HG03097 (cell line): Measurements from ENCODE around the gene CYBC1.

Source experiments
- ATAC-seq: cut with Tn5 transposase; IDR thresholded peaks from one replicate; pipeline ENCODE4 v1.9.1; 2021; ENCODE audit not compliant: unreplicated experiment, low FRiP score

The CYBC1 gene

GRCh38 chr17:82436601-82437324, 13.8 kb downstream of the CYBC1 start:
- no peak for ATAC-seq

- ATAC-seq: no peak
Measured at GRCh38 chr17:82435601-82436583, 14.7 kb downstream of the CYBC1 start.

- no peak for ATAC-seq
Measured at GRCh38 chr17:82435103-82435502, 15.4 kb downstream of the CYBC1 start.

GRCh38 chr17:82434216-82434565, 16.4 kb downstream of the CYBC1 start:
- no peak for ATAC-seq

- ATAC-seq: no peak
Measured at GRCh38 chr17:82433560-82434215, 16.9 kb downstream of the CYBC1 start.

- no peak for ATAC-seq
Measured at GRCh38 chr17:82432017-82432416, 18.5 kb downstream of the CYBC1 start.

GRCh38 chr17:82429824-82430223, 20.7 kb downstream of the CYBC1 start:
- no peak for ATAC-seq

- ATAC-seq: no peak
Measured at GRCh38 chr17:82428546-82428945, 22.0 kb downstream of the CYBC1 start.

- no peak for ATAC-seq
Measured at GRCh38 chr17:82424863-82425159, 25.7 kb downstream of the CYBC1 start.

GRCh38 chr17:82424001-82424862, 26.3 kb downstream of the CYBC1 start:
- ATAC-seq: no peak

GRCh38 chr17:82419540-82419939, 31.0 kb downstream of the CYBC1 start:
- ATAC-seq: no peak

- peak; percentile 77 for ATAC-seq
Measured at GRCh38 chr17:82418001-82418986, 32.3 kb downstream of the CYBC1 start, which contains the start of the genes HEXD and OGFOD3. Gene HEXD (plus strand): TSS chr17:82418347. CDS start chr17:82419800, 1,453 bp downstream. Gene OGFOD3 (minus strand): TSS chr17:82418586. CDS start chr17:82418485, 101 bp downstream.

GRCh38 chr17:82416771-82417170, 33.8 kb downstream of the CYBC1 start:
- no peak for ATAC-seq

- no peak for ATAC-seq
Measured at GRCh38 chr17:82416264-82416663, 34.3 kb downstream of the CYBC1 start.

- ATAC-seq: no peak
Measured at GRCh38 chr17:82415786-82416185, 34.8 kb downstream of the CYBC1 start.

- no peak for ATAC-seq
Measured at GRCh38 chr17:82415336-82415735, 35.2 kb downstream of the CYBC1 start.

- no peak for ATAC-seq
Measured at GRCh38 chr17:82414548-82415281, 35.8 kb downstream of the CYBC1 start.
